HEK293 (cell line): ENCODE data around the gene PHYKPL.

ENCODE experiments used
- CTCF ChIP-seq: fragments of 450-650 bp; formaldehyde crosslinking; IDR thresholded peaks from 2 replicates; pipeline ENCODE4 v1.5.1; 2016; ENCODE audit warnings: missing biosample characterization, missing genetic modification characterization
- GLI4 ChIP-seq: fragments of 450-650 bp; formaldehyde crosslinking; IDR thresholded peaks from 2 replicates; pipeline ENCODE4 v1.5.1; 2016; ENCODE audit warnings: missing biosample characterization, missing genetic modification characterization
- KLF9 ChIP-seq: fragments of 450-650 bp; formaldehyde crosslinking; IDR thresholded peaks from 2 replicates; pipeline ENCODE4 v1.5.1; 2016; ENCODE audit warnings: missing biosample characterization, missing genetic modification characterization, low read depth
- REST ChIP-seq: fragments of 450-650 bp; formaldehyde crosslinking; IDR thresholded peaks from 2 replicates; pipeline ENCODE4 v1.5.1; 2016; ENCODE audit warnings: missing biosample characterization, missing genetic modification characterization
- ZBTB49 ChIP-seq: fragments of 450-650 bp; formaldehyde crosslinking; IDR thresholded peaks from 2 replicates; pipeline ENCODE4 v1.5.1; 2016; ENCODE audit warnings: missing biosample characterization, missing genetic modification characterization, low read depth
- ZNF239 ChIP-seq: fragments of 450-650 bp; formaldehyde crosslinking; IDR thresholded peaks from 2 replicates; pipeline ENCODE4 v1.5.1; 2016; ENCODE audit warnings: missing biosample characterization, missing genetic modification characterization
- ZNF394 ChIP-seq: fragments of 450-650 bp; formaldehyde crosslinking; IDR thresholded peaks from 2 replicates; pipeline ENCODE4 v1.5.1; 2016; ENCODE audit warnings: missing biosample characterization, missing genetic modification characterization, mild to moderate bottlenecking, moderate library complexity, borderline replicate concordance
- ZNF558 ChIP-seq: fragments of 450-650 bp; formaldehyde crosslinking; IDR thresholded peaks from 2 replicates; pipeline ENCODE4 v1.5.1; 2016; ENCODE audit warnings: missing biosample characterization, missing genetic modification characterization
- ZNF585B ChIP-seq: fragments of 450-650 bp; formaldehyde crosslinking; IDR thresholded peaks from 2 replicates; pipeline ENCODE4 v1.5.1; 2016; ENCODE audit warnings: missing biosample characterization, missing genetic modification characterization
- ZNF660 ChIP-seq: fragments of 450-650 bp; IDR thresholded peaks from 2 replicates; pipeline ENCODE4 v1.5.1; 2018; ENCODE audit warnings: missing biosample characterization, mild to moderate bottlenecking, missing genetic modification characterization
- ZNF785 ChIP-seq: fragments of 450-650 bp; formaldehyde crosslinking; IDR thresholded peaks from 2 replicates; pipeline ENCODE4 v1.5.1; 2016; ENCODE audit warnings: missing biosample characterization, missing genetic modification characterization

GRCh38 chr5:178238313-178238635 is 5.7 kb upstream of the PHYKPL start:
- TF ChIP-seq CTCF (no peak), ZNF785 (tag by site-specific recombination) (no peak), ZNF660 (tag by site-specific recombination) (no peak), ZNF585B (no peak), ZNF558 (no peak), ZNF394 (tag by site-specific recombination) (no peak), ZBTB49 (tag by site-specific recombination) (no peak), KLF9 (tag by site-specific recombination) (no peak), GLI4 (tag by site-specific recombination) (no peak), REST (no peak), ZNF239 (no peak)
